ENCODE results near the gene HSPA12B. TPM values are rescaled to one million over a fixed set of nuclear protein-coding genes. Genes with fewer than 3 reads are reported as not detected.
"Not testable (repeated sequence)": the region's sequence is repeated elsewhere in the genome, so short reads cannot be mapped to it uniquely, and the experiment has no call there.

Gene HSPA12B
- total RNA-seq, 1 donor from 2014 or later: 2.4 TPM

GRCh38 chr20:3783511-3784195, 51.2 kb downstream of the HSPA12B start:
- DNase-seq (ENCODE audit: low spot score in 2 of 2) (no peak), FAIRE-seq (no peak)

GRCh38 chr20:3784216-3784853, 51.9 kb downstream of the HSPA12B start:
- DNase-seq (ENCODE audit: low spot score in 2 of 2) (no peak), FAIRE-seq (no peak)

- FAIRE-seq: no peak
- DNase-seq (ENCODE audit: low spot score in 2 of 2): no peak
These were observed 52.4 kb downstream of the HSPA12B start for GRCh38 chr20:3784863-3785239.

- FAIRE-seq (no peak), DNase-seq (ENCODE audit: low spot score in 2 of 2) (peak in 1 of 2 donors; percentile 43)
These were observed 53.0 kb downstream of the HSPA12B start for GRCh38 chr20:3785240-3786125.

GRCh38 chr20:3786126-3786484, 53.6 kb downstream of the HSPA12B start:
- no peak for FAIRE-seq
- peak in 1 of 2 donors; percentile 63 for DNase-seq (ENCODE audit: low spot score in 2 of 2)

GRCh38 chr20:3786665-3787323, 54.3 kb downstream of the HSPA12B start, which contains the start of gene CENPB:
TSS of gene CENPB (minus strand) at chr20:3786740. CDS start at chr20:3786483, 257 bp downstream.
- FAIRE-seq (no peak), DNase-seq (ENCODE audit: low spot score in 2 of 2) (peak; percentile 97)

- DNase-seq (ENCODE audit: low spot score in 2 of 2) (no peak), FAIRE-seq (no peak)
These were observed 55.0 kb downstream of the HSPA12B start for GRCh38 chr20:3787324-3788014.

- FAIRE-seq (no peak), DNase-seq (ENCODE audit: low spot score in 2 of 2) (no peak)
These were observed 56.2 kb downstream of the HSPA12B start for GRCh38 chr20:3788685-3789155.

- not testable (repeated sequence) for FAIRE-seq; DNase-seq (ENCODE audit: low spot score in 2 of 2)
These were observed 56.7 kb downstream of the HSPA12B start for GRCh38 chr20:3789201-3789600.

- FAIRE-seq; DNase-seq (ENCODE audit: low spot score in 2 of 2): not testable (repeated sequence)
These were observed 61.7 kb downstream of the HSPA12B start for GRCh38 chr20:3794168-3794567.

GRCh38 chr20:3794701-3795420, 62.4 kb downstream of the HSPA12B start:
- no peak for FAIRE-seq
- DNase-seq (ENCODE audit: low spot score in 2 of 2): no peak

- FAIRE-seq (no peak), DNase-seq (ENCODE audit: low spot score in 2 of 2) (peak; percentile 92)
These were observed 63.3 kb downstream of the HSPA12B start, which contains the start of gene CDC25B for GRCh38 chr20:3795511-3796468. TSS of gene CDC25B (plus strand) at chr20:3796310. CDS start at chr20:3796532, 222 bp downstream.

GRCh38 chr20:3796477-3797225, 64.2 kb downstream of the HSPA12B start:
- no peak for DNase-seq (ENCODE audit: low spot score in 2 of 2)
- FAIRE-seq: no peak

- no peak for FAIRE-seq
- DNase-seq (ENCODE audit: low spot score in 2 of 2): no peak
These were observed 64.7 kb downstream of the HSPA12B start for GRCh38 chr20:3797226-3797545.

GRCh38 chr20:3797592-3798372, 65.3 kb downstream of the HSPA12B start:
- no peak for DNase-seq (ENCODE audit: low spot score in 2 of 2)
- no peak for FAIRE-seq

GRCh38 chr20:3798373-3798768, 65.9 kb downstream of the HSPA12B start:
- no peak for FAIRE-seq
- no peak for DNase-seq (ENCODE audit: low spot score in 2 of 2)

- DNase-seq (ENCODE audit: low spot score in 2 of 2) (no peak), FAIRE-seq (no peak)
These were observed 66.4 kb downstream of the HSPA12B start for GRCh38 chr20:3798908-3799248.
